Vagina (tissue), 2 donors: ENCODE results near the gene RPUSD1.

ENCODE experiments used
- CTCF ChIP-seq, 3 experiments: fragments of 450-650 bp in 2 of 3; fragments of 200-600 bp in 1 of 3; sonication (generic) in 1 of 3; IDR thresholded peaks; one replicate each; pipeline ENCODE4 v1.5.1; 2017 to 2019; ENCODE audit warnings: antibody characterized with exemption in 3 of 3, mild to moderate bottlenecking in 2 of 3, moderate library complexity in 2 of 3
- POLR2A ChIP-seq, 2 donors: fragments of 450-650 bp; IDR thresholded peaks; one replicate each; pipeline ENCODE4 v1.6.1; 2017; ENCODE audit warnings: antibody characterized with exemption in 2 of 2, mild to moderate bottlenecking in 2 of 2, moderate library complexity in 2 of 2
- POLR2AphosphoS5 ChIP-seq, 2 donors: sonication (generic); formaldehyde crosslinking; IDR thresholded peaks; one replicate each; pipeline ENCODE4 v1.9.0; 2017; ENCODE audit warnings: antibody characterized with exemption in 2 of 2, mild to moderate bottlenecking in 2 of 2, low read depth in 1 of 2; ENCODE audit not compliant: insufficient read depth in 1 of 2

- TF ChIP-seq CTCF (IDR thresholded peaks at IDR 0.05) (no peak), POLR2A (IDR thresholded peaks at IDR 0.05) (no peak), POLR2AphosphoS5 (IDR thresholded peaks at IDR 0.05; ENCODE audit: insufficient read depth in 1 of 2, low read depth in 1 of 2) (no peak)
These were observed 42.8 kb upstream of the RPUSD1 start for GRCh38 chr16:830871-831570.
